NB4 (cell line): ENCODE measurements around the gene GIMAP7.

Experiments used
- DNase-seq: peaks from one replicate; pipeline ENCODE4 v3.0.0; 2010; ENCODE audit warnings: low read depth
- H3K4me3 ChIP-seq: one replicate; pipeline ENCODE4 v1.5.1; 2011; ENCODE audit warnings: mild to moderate bottlenecking, low read depth, low read length, moderate library complexity
- CTCF ChIP-seq: IDR thresholded peaks from one replicate; pipeline ENCODE4 v1.5.1; 2012; ENCODE audit warnings: low read depth, low read length
- MAX ChIP-seq: IDR thresholded peaks from 2 replicates; pipeline ENCODE4 v1.6.1; 2011; ENCODE audit warnings: low read depth, low read length
- MYC ChIP-seq: IDR thresholded peaks from 2 replicates; pipeline ENCODE4 v1.6.1; 2011; ENCODE audit warnings: low read depth, low read length
- POLR2A ChIP-seq: IDR thresholded peaks from 2 replicates; pipeline ENCODE4 v1.6.1; 2011; ENCODE audit warnings: mild to moderate bottlenecking; ENCODE audit not compliant: insufficient read length; ENCODE audit errors: extremely low read depth

The GIMAP7 gene

GRCh38 chr7:150567871-150568301, 53.2 kb downstream of the GIMAP7 start:
- no peak overlapping the region for H3K4me3 ChIP-seq
- no peak for TF ChIP-seq CTCF
- no peak for TF ChIP-seq POLR2A
- no peak for TF ChIP-seq MAX
- TF ChIP-seq MYC = no peak

GRCh38 chr7:150568714-150569113, 54.0 kb downstream of the GIMAP7 start:
- DNase-seq = no peak
- no peak for TF ChIP-seq POLR2A
- TF ChIP-seq MYC = no peak
- TF ChIP-seq CTCF = no peak
- no peak for TF ChIP-seq MAX
- no peak overlapping the region for H3K4me3 ChIP-seq

More at GRCh38 chr7:150567871-150568301, 53.2 kb downstream of the GIMAP7 start:
- no peak for DNase-seq

GRCh38 chr7:150569245-150569955, 54.7 kb downstream of the GIMAP7 start:
- no peak for DNase-seq
- H3K4me3 ChIP-seq = no peak overlapping the region
- TF ChIP-seq MAX (no peak), CTCF (no peak), POLR2A (no peak), MYC (no peak)
